HepG2 (cell line): ENCODE data around the gene TSC1. TPM values are rescaled to one million over a fixed set of nuclear protein-coding genes. Genes with fewer than 3 reads are reported as not detected.

Source experiments
- ATAC-seq: fragments of 200-7000 bp; cut with Tn5 transposase; 3 replicates; pipeline ENCODE4 v1.9.1; 2020; ENCODE audit warnings: mild to moderate bottlenecking, moderate library complexity
- BruUV-seq: library from RNA; stranded (reverse); fragments of 400-500 nt; replicated peaks from 2 replicates; lab custom pipeline; 2021; lab: Mats Ljungman, UMichigan
- CTCF ChIA-PET: fragments of 300-600 bp; formaldehyde crosslinking; extraction: SDS; loops from one replicate; lab custom pipeline; 2021; ENCODE audit warnings: low total read pairs, inconsistent platforms, low intra/inter-chr PET ratio; lab: Yijun Ruan, JAX
- POLR2A ChIA-PET: fragments of 350-600 bp; sonication (Branson Sonifier 250); formaldehyde crosslinking; loops from one replicate; lab custom pipeline; 2020; ENCODE audit warnings: antibody characterized with exemption, inconsistent platforms; lab: Yijun Ruan, JAX
- DNase-seq: peaks from one replicate; pipeline ENCODE4 v3.0.0-alpha.2; 2015; ENCODE audit warnings: low spot score
- FAIRE-seq: peaks from 3 replicates; lab custom pipeline; 2011; peaks lifted over from hg19 to GRCh38; lab: Jason Lieb, UNC
- H2AFZ ChIP-seq: one replicate; pipeline ENCODE4 v1.6.1; 2011; ENCODE audit warnings: low read length, inconsistent platforms
- H3K27ac ChIP-seq: fragments of 300-600 bp; 3 replicates; pipeline ENCODE4 v1.8.0; 2011; ENCODE audit warnings: mixed run types, mild to moderate bottlenecking, mixed read lengths, low read length, inconsistent platforms; ENCODE audit not compliant: insufficient read depth; ENCODE audit errors: extremely low read length
- H3K27me3 ChIP-seq, 2 experiments: fragments of 200-600 bp in 1 of 2; 2 replicates in 1 of 2; 3 replicates in 1 of 2; pipeline versions ENCODE4 v1.6.0 to v1.8.0; 2011; ENCODE audit warnings: low read length in 2 of 2, mild to moderate bottlenecking in 2 of 2, moderate library complexity in 2 of 2, inconsistent platforms in 1 of 2; ENCODE audit not compliant: insufficient read depth in 2 of 2, control insufficient read depth in 1 of 2
- H3K36me3 ChIP-seq, 2 experiments: fragments of 200-600 bp in 1 of 2; replicated peaks in 1 of 2; 2 replicates in 1 of 2; 3 replicates in 1 of 2; pipeline versions ENCODE4 v1.5.1 to v1.8.0; 2011; ENCODE audit warnings: low read length in 2 of 2, inconsistent platforms in 1 of 2; ENCODE audit not compliant: insufficient read depth in 2 of 2, control insufficient read depth in 1 of 2
- H3K4me1 ChIP-seq: 2 replicates; pipeline ENCODE4 v1.5.1; 2012; ENCODE audit warnings: low read length, inconsistent platforms; ENCODE audit not compliant: insufficient read depth
- H3K4me2 ChIP-seq: 2 replicates; pipeline ENCODE4 v1.6.0; 2011; ENCODE audit warnings: low read depth, low read length, inconsistent platforms
- H3K4me3 ChIP-seq, 3 experiments: fragments of 200-600 bp in 1 of 3; sonication (generic), shearing (Covaris generic) in 1 of 3; replicated peaks in 1 of 3; 2 replicates each; pipeline ENCODE4 v1.5.1; 2011 to 2016; ENCODE audit warnings: low read length in 3 of 3, inconsistent platforms in 2 of 3, low read depth in 2 of 3, mild to moderate bottlenecking in 2 of 3, control low read depth in 1 of 3, mixed read lengths in 1 of 3; ENCODE audit not compliant: insufficient read depth in 1 of 3
- H3K79me2 ChIP-seq: one replicate; pipeline ENCODE4 v1.6.1; 2011; ENCODE audit warnings: low read length, inconsistent platforms; ENCODE audit not compliant: insufficient read depth
- H3K9ac ChIP-seq: 2 replicates; pipeline ENCODE4 v1.6.0; 2011; ENCODE audit warnings: mild to moderate bottlenecking, low read depth, low read length, inconsistent platforms; ENCODE audit not compliant: insufficient read depth
- H3K9me3 ChIP-seq: 2 replicates; pipeline ENCODE4 v1.5.1; 2012; ENCODE audit warnings: mild to moderate bottlenecking, low read length
- H4K20me1 ChIP-seq: 2 replicates; pipeline ENCODE4 v1.6.0; 2011; ENCODE audit warnings: inconsistent platforms, mild to moderate bottlenecking, low read length, moderate library complexity; ENCODE audit not compliant: insufficient read depth
- MAFF ChIP-seq: IDR thresholded peaks from 2 replicates; pipeline ENCODE4 v1.6.1; 2011; ENCODE audit warnings: low read depth, low read length, improper control_type of control experiment
- MAFK ChIP-seq, 2 experiments: IDR thresholded peaks in 1 of 2; conservative IDR thresholded peaks in 1 of 2; 2 replicates each; pipeline ENCODE4 v1.6.1; 2011; ENCODE audit warnings: improper control_type of control experiment in 2 of 2, low read length in 2 of 2
- PHF8 ChIP-seq: sonication (generic); formaldehyde crosslinking; IDR thresholded peaks from 2 replicates; pipeline ENCODE4 v1.5.0; 2020; ENCODE audit warnings: missing genetic modification reagents
- SIN3A ChIP-seq: IDR thresholded peaks from 2 replicates; pipeline ENCODE4 v1.6.1; 2011; ENCODE audit warnings: low read depth, mild to moderate bottlenecking, control low read depth, low read length, borderline replicate concordance
- STAT5B ChIP-seq: sonication (generic); formaldehyde crosslinking; IDR thresholded peaks from 2 replicates; pipeline ENCODE4 v1.4.0; 2020; ENCODE audit warnings: missing genetic modification reagents
- TAF15 ChIP-seq: fragments of 200-400 bp; formaldehyde crosslinking; IDR thresholded peaks from one replicate; pipeline ENCODE4 v1.6.1; 2018; ENCODE audit warnings: mild to moderate bottlenecking, low read depth, low read length; ENCODE audit not compliant: poor library complexity, severe bottlenecking
- TMF1 ChIP-seq: sonication (generic); formaldehyde crosslinking; IDR thresholded peaks from 2 replicates; pipeline ENCODE4 v1.8.1; 2022; ENCODE audit warnings: low read depth, missing genetic modification reagents
- ZKSCAN1 ChIP-seq: fragments of 150-350 bp; IDR thresholded peaks from 2 replicates; pipeline ENCODE4 v1.6.1; 2014; ENCODE audit warnings: low read length
- ZNF331 ChIP-seq: sonication (generic); formaldehyde crosslinking; IDR thresholded peaks from 2 replicates; pipeline ENCODE4 v1.4.0; 2020; ENCODE audit warnings: missing genetic modification reagents
- ZNF33B ChIP-seq: sonication (generic); formaldehyde crosslinking; IDR thresholded peaks from 2 replicates; pipeline ENCODE4 v1.5.1; 2020; ENCODE audit warnings: mild to moderate bottlenecking, missing genetic modification reagents
- WGBS: methylation state at CpG from one replicate; pipeline ENCODE4 v1.1.6; 2017; ENCODE audit warnings: low lambda C conversion rate; 5-methylcytosine and 5-hydroxymethylcytosine counted together
- in situ Hi-C: cut with HindIII; loops from 2 replicates; pipeline ENCODE4 v1.10.0; 2017; ENCODE audit warnings: low pct_unique_long_range_greater_than_20kb; ENCODE audit not compliant: extremely low pct_ligation_motif_present
- intact Hi-C: fragments of 100-400 bp; cut with micrococcal nuclease; formaldehyde crosslinking; loops from one replicate; pipeline ENCODE4 v1.10.0; 2022; ENCODE audit not compliant: unreplicated experiment
- polyA plus RNA-seq, 8 experiments: library from polyadenylated mRNA; depleted of rRNA in 3 of 8; stranded (reverse) in 7 of 8; unstranded in 1 of 8; fragments of >200 nt; fragmentation: Illumina TruSeq in 4 of 8; extraction: Trizol in 4 of 8; gene quantifications; 2 replicates each; pipeline versions ENCODE4 v1.2.1 to v1.2.3, GENCODE V29; 2011 to 2016; ENCODE audit warnings: low read depth in 4 of 8, missing spikeins in 1 of 8, mixed read lengths in 1 of 8; ENCODE audit not compliant: insufficient read depth in 1 of 8
- total RNA-seq, 5 experiments: library from RNA; depleted of rRNA; stranded (reverse); fragments of >200 nt; fragmentation: Illumina TruSeq; extraction: Trizol; gene quantifications; 2 replicates each; pipeline ENCODE4 v1.2.3, GENCODE V29; 2016; ENCODE audit warnings: low read depth in 1 of 5
- TF ChIP-seq, protein P1 (sequence below): sonication (generic); formaldehyde crosslinking; IDR thresholded peaks from 2 replicates; pipeline ENCODE4 v1.8.0; 2022; ENCODE audit warnings: missing genetic modification reagents, low read depth, mild to moderate bottlenecking, borderline replicate concordance

Gene TSC1
- total and polyA plus RNA-seq, 2 of the 13 experiments (the other 11 are each of a cell fraction or from before 2014, with no cell fraction given): 31.6 to 66.1 TPM

DNA sequence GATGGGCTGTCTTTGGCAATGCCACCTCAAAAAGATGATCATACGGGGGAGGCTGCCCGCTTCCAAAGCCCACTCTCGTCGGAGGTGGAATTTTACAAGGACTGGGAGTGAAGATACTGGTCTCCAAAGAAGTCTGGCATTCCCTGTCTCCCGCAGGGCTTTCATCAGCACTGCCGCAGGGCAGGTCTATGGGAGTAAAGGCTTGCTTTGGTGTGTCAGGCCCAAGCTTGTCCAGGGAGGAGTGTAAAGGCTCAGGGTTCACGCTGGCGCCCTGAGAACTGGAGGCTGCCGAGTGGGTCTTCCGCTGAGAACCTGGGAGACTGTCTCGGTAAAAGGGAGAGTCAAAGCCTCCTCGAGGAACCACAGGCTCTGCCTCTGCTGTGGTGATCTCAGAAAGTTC lies 38.7 kb downstream of the TSC1 start (continued):
- TF ChIP-seq, protein P1, sequence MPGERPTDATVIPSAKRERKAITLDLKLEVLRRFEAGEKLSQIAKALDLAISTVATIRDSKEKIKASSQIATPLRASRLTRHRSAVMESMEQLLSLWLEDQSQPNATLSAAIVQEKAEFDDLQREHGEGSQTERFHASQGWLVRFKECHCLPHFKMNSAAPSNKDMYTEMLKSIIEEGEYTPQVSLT: no peak
- no peak for TF ChIP-seq SIN3A

DNA sequence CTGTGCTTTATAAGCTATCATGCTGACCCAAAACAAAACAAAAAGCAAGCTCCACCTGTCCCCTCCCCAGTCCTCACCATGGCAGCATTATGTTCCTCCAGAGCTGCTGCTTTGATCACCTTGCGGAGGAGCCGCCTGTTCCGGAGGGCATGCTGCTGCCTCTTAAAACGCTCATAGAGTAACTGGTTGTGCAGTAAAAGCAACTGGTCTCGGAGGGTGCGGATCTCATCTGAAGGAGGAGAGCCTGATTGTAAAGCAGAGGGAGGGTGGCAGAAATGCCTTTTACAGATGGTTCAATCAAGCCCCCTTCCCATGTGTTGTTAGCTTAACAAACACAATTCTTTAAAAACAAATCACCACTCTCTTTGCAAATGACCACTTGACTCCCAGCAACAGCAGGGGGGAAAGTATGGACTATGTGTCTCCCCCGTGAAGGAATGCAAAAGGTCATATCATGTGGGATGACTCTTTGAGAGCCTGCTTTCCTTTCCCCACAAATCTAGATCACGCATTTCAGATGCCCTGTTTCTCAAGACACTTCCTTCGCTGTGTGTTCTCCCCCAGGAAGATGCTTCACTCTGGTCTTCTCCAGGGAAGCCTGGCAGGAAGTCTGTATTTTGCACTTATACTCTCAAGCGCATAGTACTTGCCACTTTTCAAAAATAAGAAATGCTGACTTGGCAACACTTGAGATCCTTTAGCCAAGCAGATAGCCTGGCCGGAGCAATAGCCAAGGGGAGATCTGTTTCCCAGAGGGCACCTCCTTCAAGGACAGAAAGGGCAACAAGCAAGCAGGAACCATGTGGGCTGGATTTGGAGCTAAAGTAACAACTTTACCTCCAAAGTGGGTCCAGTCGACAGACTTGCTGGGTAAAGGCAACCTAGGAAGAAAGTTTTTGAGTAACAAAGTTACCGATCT lies 40.6 kb downstream of the TSC1 start:
- POLR2A ChIA-PET: no interaction called here

More for the DNA sequence above, 40.6 kb downstream of the TSC1 start:
- Histone ChIP-seq H3K4me1 (no peaks in the 10 kb centered on the region), H3K4me3 (no peak overlapping the region), H3K4me2 (no peak overlapping the region), H3K27ac (no peak overlapping the region), H3K9me3 (no peaks in the 10 kb centered on the region), H4K20me1 (no peaks in the 10 kb centered on the region), H2AFZ (no peak overlapping the region), H3K36me3 (peaks cover 17 to 56% of the 10 kb centered on the region in 2 experiments), H3K27me3 (no peaks in the 10 kb centered on the region), H3K9ac (no peak overlapping the region), H3K79me2 (no peaks in the 10 kb centered on the region)
- TF ChIP-seq MAFK (conservative IDR thresholded peaks at IDR 0.05 in 1 of 2, IDR thresholded peaks at IDR 0.05 in 1 of 2; ENCODE audit: low read length in 2 of 2) (peak; percentile 92 to 95), ZKSCAN1 (no peak), ZNF33B (CRISPR knock-in tag) (no peak), TMF1 (CRISPR knock-in tag) (no peak), ZNF331 (no peak), TAF15 (no peak), STAT5B (CRISPR knock-in tag) (no peak), MAFF (peak; percentile 94), PHF8 (CRISPR knock-in tag) (no peak)
- in situ Hi-C loops: no loop called here
- CTCF ChIA-PET: no interaction called here
- DNase-seq: no peak
- intact Hi-C loops: loop anchor here (2.0 to 5.0 kb wide), 2 partner anchors 69 to 82 kb away; no protein-coding TSS in a partner anchor
- no TSS peak for BruUV-seq
- WGBS: over 99% methylated on average over 13 of the region's 13 CpGs
- ATAC-seq: no peak
- no peak for FAIRE-seq
